HEK293T (cell line): ENCODE results near the gene MRPL27.

ENCODE experiments used
- CTCF ChIA-PET: fragments of 350-600 bp; formaldehyde crosslinking; extraction: SDS; loops from one replicate; lab custom pipeline; 2021; ENCODE audit warnings: antibody characterized with exemption, inconsistent platforms; lab: Yijun Ruan, JAX
- POLR2A ChIA-PET: fragments of 350-600 bp; formaldehyde crosslinking; extraction: SDS; loops from one replicate; lab custom pipeline; 2020; ENCODE audit warnings: antibody characterized with exemption, inconsistent platforms; lab: Yijun Ruan, JAX
- DNase-seq: peaks from one replicate; pipeline ENCODE4 v3.0.0; 2012; ENCODE audit warnings: mixed read lengths; ENCODE audit errors: extremely low spot score
- ARNT ChIP-seq: fragments of 450-650 bp; IDR thresholded peaks from 2 replicates; pipeline ENCODE4 v1.6.1; 2017; ENCODE audit warnings: mild to moderate bottlenecking
- BHLHE40 ChIP-seq: fragments of 450-650 bp; IDR thresholded peaks from 2 replicates; pipeline ENCODE4 v1.6.1; 2016; ENCODE audit warnings: mild to moderate bottlenecking, moderate library complexity, borderline replicate concordance
- CTBP1 ChIP-seq: fragments of 450-650 bp; IDR thresholded peaks from 2 replicates; pipeline ENCODE4 v1.6.1; 2016; ENCODE audit warnings: borderline replicate concordance
- ELF4 ChIP-seq: fragments of 450-650 bp; IDR thresholded peaks from 2 replicates; pipeline ENCODE4 v1.6.1; 2017; ENCODE audit warnings: antibody characterized with exemption
- FOXA1 ChIP-seq: fragments of 450-650 bp; IDR thresholded peaks from 2 replicates; pipeline ENCODE4 v1.6.1; 2016; ENCODE audit warnings: mild to moderate bottlenecking
- FOXK2 ChIP-seq: fragments of 450-650 bp; IDR thresholded peaks from 2 replicates; pipeline ENCODE4 v1.6.1; 2016; ENCODE audit warnings: mild to moderate bottlenecking
- FOXM1 ChIP-seq: fragments of 450-650 bp; IDR thresholded peaks from 2 replicates; pipeline ENCODE4 v1.6.1; 2017; ENCODE audit warnings: mild to moderate bottlenecking, borderline replicate concordance
- HDGF ChIP-seq: fragments of 450-650 bp; IDR thresholded peaks from 2 replicates; pipeline ENCODE4 v1.6.1; 2017; ENCODE audit warnings: antibody characterized with exemption, borderline replicate concordance
- L3MBTL2 ChIP-seq: fragments of 450-650 bp; conservative IDR thresholded peaks from 2 replicates; pipeline ENCODE4 v1.6.1; 2016; ENCODE audit warnings: mild to moderate bottlenecking
- LEF1 ChIP-seq: fragments of 450-650 bp; IDR thresholded peaks from 2 replicates; pipeline ENCODE4 v1.6.1; 2017; ENCODE audit warnings: mild to moderate bottlenecking, borderline replicate concordance
- NFRKB ChIP-seq: fragments of 450-650 bp; IDR thresholded peaks from 2 replicates; pipeline ENCODE4 v1.6.1; 2016; ENCODE audit warnings: mild to moderate bottlenecking, moderate library complexity
- PKNOX1 ChIP-seq: fragments of 450-650 bp; IDR thresholded peaks from 2 replicates; pipeline ENCODE4 v1.6.1; 2016
- SP1 ChIP-seq: fragments of 450-650 bp; IDR thresholded peaks from 2 replicates; pipeline ENCODE4 v1.6.1; 2017
- SUZ12 ChIP-seq: fragments of 450-650 bp; IDR thresholded peaks from 2 replicates; pipeline ENCODE4 v1.6.1; 2016; ENCODE audit warnings: mild to moderate bottlenecking
- TARDBP ChIP-seq: fragments of 450-650 bp; IDR thresholded peaks from 2 replicates; pipeline ENCODE4 v1.6.1; 2016
- ZNF384 ChIP-seq: fragments of 450-650 bp; IDR thresholded peaks from 2 replicates; pipeline ENCODE4 v1.6.1; 2016

Gene MRPL27

GRCh38 chr17:50360486-50361115 lies 12.4 kb downstream of the MRPL27 start:
- no peak for DNase-seq
- CTCF ChIA-PET, result interaction anchor here (0.5 to 2.5 kb wide), 9 partner anchors 11 to 1328 kb away, joined by 3 to 13 read pairs (median 4); partner anchors contain the start of genes LRRC59 and XYLT2
- POLR2A ChIA-PET, result interaction anchor here (1.5 to 3.7 kb wide), 4 partner anchors 10 to 36 kb away, joined by 3 to 17 read pairs (median 10); partner anchors contain the start of genes EME1, LRRC59, MRPL27 and XYLT2
- no peak for TF ChIP-seq NFRKB
- no peak for TF ChIP-seq BHLHE40
- TF ChIP-seq L3MBTL2, result no peak
- TF ChIP-seq FOXM1, result no peak
- no peak for TF ChIP-seq FOXK2
- no peak for TF ChIP-seq FOXA1
- TF ChIP-seq HDGF, result no peak

- ChIA-PET CTCF (interaction anchor here (0.5 to 0.7 kb wide), 3 partner anchors 19 to 1327 kb away, joined by 3 to 4 read pairs (median 4); no protein-coding TSS in a partner anchor), POLR2A (interaction anchor here (1.5 to 1.6 kb wide), 2 partner anchors 9 to 14 kb away, joined by 3 to 5 read pairs; partner anchors contain the start of gene XYLT2)
- no peak for DNase-seq
- TF ChIP-seq NFRKB (no peak), BHLHE40 (no peak), TARDBP (no peak), SP1 (no peak), L3MBTL2 (no peak), ZNF384 (no peak), SUZ12 (no peak), ELF4 (no peak), FOXA1 (no peak), FOXM1 (no peak), CTBP1 (no peak), PKNOX1 (no peak), FOXK2 (no peak), LEF1 (no peak), ARNT (no peak), HDGF (no peak)
These were observed 13.0 kb downstream of the MRPL27 start for GRCh38 chr17:50359998-50360461.

GRCh38 chr17:50359005-50359699 lies 13.8 kb downstream of the MRPL27 start:
- ChIA-PET POLR2A (interaction anchor here (1.5 to 1.6 kb wide), 2 partner anchors 8 to 13 kb away, joined by 3 to 5 read pairs; partner anchors contain the start of gene XYLT2), CTCF (interaction anchor here (0.7 kb wide), 1 partner anchor 18 kb away, joined by 3 read pairs; no protein-coding TSS in a partner anchor)
- no peak for DNase-seq
- TF ChIP-seq CTBP1 (no peak), NFRKB (no peak), PKNOX1 (no peak), ELF4 (no peak), ZNF384 (no peak), TARDBP (no peak), FOXA1 (no peak), L3MBTL2 (no peak), BHLHE40 (no peak), FOXK2 (no peak), SUZ12 (no peak), SP1 (no peak), ARNT (no peak), FOXM1 (no peak), HDGF (no peak), LEF1 (no peak)

GRCh38 chr17:50358177-50358576 lies 14.8 kb downstream of the MRPL27 start:
- ChIA-PET CTCF (no interaction called here), POLR2A (no interaction called here)
- TF ChIP-seq L3MBTL2 (no peak), ELF4 (no peak), TARDBP (no peak), SUZ12 (no peak), LEF1 (no peak), SP1 (no peak), FOXA1 (no peak), FOXK2 (no peak), FOXM1 (no peak), NFRKB (no peak), ARNT (no peak), HDGF (no peak), ZNF384 (no peak), BHLHE40 (no peak)
- no peak for DNase-seq

DNA sequence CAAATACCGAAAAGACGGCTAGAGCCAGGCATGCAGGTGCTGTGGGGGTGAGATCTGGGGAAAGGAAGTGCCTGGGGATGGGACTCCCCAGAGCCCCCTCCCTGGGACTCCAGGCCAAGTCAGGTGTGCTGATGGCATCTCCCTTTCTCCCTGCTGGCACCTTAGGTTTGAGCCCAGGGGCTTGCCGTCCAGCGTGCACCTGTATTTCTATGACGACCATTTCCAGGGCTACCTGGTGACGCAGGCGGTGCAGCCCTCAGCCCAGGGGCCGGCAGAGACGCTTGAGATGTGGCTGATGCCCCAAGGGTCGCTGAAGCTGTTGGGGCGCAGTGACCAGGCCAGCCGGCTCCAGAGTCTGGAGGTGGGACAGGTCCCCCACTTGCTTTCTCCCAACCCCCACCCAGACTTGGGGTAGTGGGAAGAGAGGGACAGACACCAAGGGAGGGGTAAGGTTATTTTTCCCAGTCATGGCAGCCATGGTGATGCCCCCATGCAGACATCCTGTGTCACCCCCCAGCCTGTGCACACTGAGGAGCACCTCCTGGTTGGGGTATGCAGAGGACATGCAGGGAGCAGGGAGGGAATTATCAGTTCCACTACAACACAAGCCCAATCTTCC lies 16.0 kb downstream of the MRPL27 start:
- TF ChIP-seq FOXK2 (no peak), BHLHE40 (no peak), NFRKB (no peak), ARNT (no peak), PKNOX1 (no peak), FOXM1 (no peak), L3MBTL2 (no peak), HDGF (no peak), CTBP1 (no peak), LEF1 (no peak), SUZ12 (no peak), ELF4 (no peak), ZNF384 (no peak)
- CTCF ChIA-PET, result interaction anchor here (0.7 kb wide), 1 partner anchor 8 kb away, joined by 3 read pairs; no protein-coding TSS in a partner anchor
- POLR2A ChIA-PET, result no interaction called here
- no peak for DNase-seq
